Measurements from ENCODE around the gene MYH8.

MYH8 gene

GRCh38 chr17:10357768-10358167 is 64.0 kb downstream of the MYH8 start:
- no peak for TF ChIP-seq POLR2A (IDR thresholded peaks at IDR 0.05; ENCODE audit: low read depth, low read length)
- no peak for DNase-seq (ENCODE audit: insufficient read length, low spot score)
- FAIRE-seq, result no peak

GRCh38 chr17:10354651-10355050 is 67.1 kb downstream of the MYH8 start:
- no peak for TF ChIP-seq POLR2A (IDR thresholded peaks at IDR 0.05; ENCODE audit: low read depth, low read length)
- no peak for DNase-seq (ENCODE audit: insufficient read length, low spot score)
- no peak for FAIRE-seq

GRCh38 chr17:10352893-10353292 is 68.9 kb downstream of the MYH8 start:
- no peak for FAIRE-seq
- DNase-seq (ENCODE audit: insufficient read length, low spot score), result no peak
- no peak for TF ChIP-seq POLR2A (IDR thresholded peaks at IDR 0.05; ENCODE audit: low read depth, low read length)

GRCh38 chr17:10349403-10349802 is 72.3 kb downstream of the MYH8 start:
- FAIRE-seq (no peak), DNase-seq (ENCODE audit: insufficient read length, low spot score) (no peak)
- no peak for TF ChIP-seq POLR2A (IDR thresholded peaks at IDR 0.05; ENCODE audit: low read depth, low read length)

- DNase-seq (ENCODE audit: insufficient read length, low spot score) (no peak), FAIRE-seq (no peak)
- no peak for TF ChIP-seq POLR2A (IDR thresholded peaks at IDR 0.05; ENCODE audit: low read depth, low read length)
Measured at GRCh38 chr17:10344816-10345215, 76.9 kb downstream of the MYH8 start.
